Keratinocyte (primary cell): ENCODE data around the gene SLC25A15. TPM values are rescaled to one million over a fixed set of nuclear protein-coding genes. Genes with fewer than 3 reads are reported as not detected.

Experiments used
- DNase-seq: peaks from one replicate; pipeline ENCODE4 v3.0.0-alpha.2; 2011; ENCODE audit warnings: low read depth, missing footprints, low spot score
- FAIRE-seq: peaks from 2 replicates; lab custom pipeline; 2011; peaks lifted over from hg19 to GRCh38; lab: Jason Lieb, UNC
- H2AFZ ChIP-seq: 2 replicates; pipeline ENCODE4 v1.6.0; 2012; ENCODE audit warnings: low read length, control low read depth, inconsistent platforms; ENCODE audit not compliant: control insufficient read depth
- H3K27ac ChIP-seq: 2 replicates; pipeline ENCODE4 v1.5.1; 2011; ENCODE audit warnings: low read length; ENCODE audit not compliant: control insufficient read depth, insufficient read depth
- H3K27me3 ChIP-seq: 3 replicates; pipeline ENCODE4 v1.6.0; 2011; ENCODE audit warnings: low read length; ENCODE audit not compliant: control insufficient read depth, insufficient read depth; ENCODE audit errors: extremely low read depth
- H3K36me3 ChIP-seq, 2 experiments: 2 replicates in 1 of 2; 3 replicates in 1 of 2; pipeline ENCODE4 v1.5.1; 2011; ENCODE audit warnings: low read length in 2 of 2, mild to moderate bottlenecking in 1 of 2; ENCODE audit not compliant: control insufficient read depth in 2 of 2, insufficient read depth in 2 of 2; ENCODE audit errors: extremely low read depth in 1 of 2
- H3K4me1 ChIP-seq: 3 replicates; pipeline ENCODE4 v1.5.1; 2011; ENCODE audit warnings: low read length; ENCODE audit not compliant: control insufficient read depth, insufficient read depth; ENCODE audit errors: extremely low read depth
- H3K4me2 ChIP-seq: 3 replicates; pipeline ENCODE4 v1.6.0; 2011; ENCODE audit warnings: low read depth, low read length; ENCODE audit not compliant: control insufficient read depth, insufficient read depth; ENCODE audit errors: extremely low read depth
- H3K4me3 ChIP-seq, 3 experiments: fragments of 200-600 bp in 1 of 3; sonication (generic) in 1 of 3; 2 replicates in 2 of 3; 3 replicates in 1 of 3; pipeline ENCODE4 v1.5.1; 2011 to 2016; ENCODE audit warnings: low read length in 3 of 3, mild to moderate bottlenecking in 3 of 3, control low read depth in 2 of 3, inconsistent platforms in 1 of 3, low read depth in 1 of 3, mixed read lengths in 1 of 3, mixed run types in 1 of 3, moderate library complexity in 1 of 3; ENCODE audit not compliant: control insufficient read depth in 2 of 3, insufficient read depth in 2 of 3; ENCODE audit errors: extremely low read depth in 1 of 3
- H3K79me2 ChIP-seq: 2 replicates; pipeline ENCODE4 v1.6.0; 2012; ENCODE audit warnings: low read length; ENCODE audit not compliant: control insufficient read depth, insufficient read depth
- H3K9ac ChIP-seq: 3 replicates; pipeline ENCODE4 v1.6.0; 2011; ENCODE audit warnings: low read length; ENCODE audit not compliant: control insufficient read depth, insufficient read depth; ENCODE audit errors: extremely low read depth
- H3K9me1 ChIP-seq: 3 replicates; pipeline ENCODE4 v1.6.0; 2011; ENCODE audit warnings: low read length; ENCODE audit not compliant: control insufficient read depth, insufficient read depth; ENCODE audit errors: extremely low read depth
- H3K9me3 ChIP-seq: 2 replicates; pipeline ENCODE4 v1.5.1; 2012; ENCODE audit warnings: low read depth, low read length; ENCODE audit not compliant: control insufficient read depth
- H4K20me1 ChIP-seq: 3 replicates; pipeline ENCODE4 v1.6.0; 2011; ENCODE audit warnings: low read length; ENCODE audit not compliant: control insufficient read depth, insufficient read depth; ENCODE audit errors: extremely low read depth
- CTCF ChIP-seq, 3 experiments: IDR thresholded peaks in 1 of 3; conservative IDR thresholded peaks in 1 of 3; optimal IDR thresholded peaks in 1 of 3; 2 replicates in 2 of 3; 3 replicates in 1 of 3; pipeline versions ENCODE3 to v1.5.1; 2011; ENCODE audit warnings: low read length in 3 of 3, mild to moderate bottlenecking in 3 of 3, moderate library complexity in 2 of 3, control low read depth in 1 of 3, inconsistent platforms in 1 of 3; ENCODE audit not compliant: insufficient read depth in 2 of 3; ENCODE audit errors: extremely low read depth in 1 of 3
- EZH2 ChIP-seq: IDR thresholded peaks from one replicate; pipeline ENCODE4 v1.6.1; 2012; ENCODE audit warnings: inconsistent platforms, mild to moderate bottlenecking, low read length, moderate library complexity
- dilution Hi-C: fragments of 300-500 bp; cut with MboI; formaldehyde crosslinking; loops from one replicate; pipeline ENCODE4 v1.7.0; 2020; ENCODE audit warnings: low sequenced_read_pairs; ENCODE audit not compliant: extremely low pct_ligation_motif_present
- polyA plus RNA-seq, 5 experiments: library from polyadenylated mRNA; depleted of rRNA in 3 of 5; stranded (reverse) in 3 of 5; stranded (forward) in 1 of 5; unstranded in 1 of 5; fragments of >200 nt; gene quantifications; 1 replicate in 1 of 5; 2 replicates in 3 of 5; 3 replicates in 1 of 5; pipeline versions ENCODE4 v1.2.1 to v1.2.3, GENCODE V29; 2011 to 2012; ENCODE audit warnings: missing spikeins in 2 of 5, low read depth in 1 of 5, low replicate concordance in 1 of 5

Gene SLC25A15
- polyA plus RNA-seq, 1 donor (not counting 4 experiments of a cell fraction or from before 2014, with no cell fraction given) = 13.1 TPM

GRCh38 chr13:40812102-40812501 is 22.7 kb downstream of the SLC25A15 start:
- no peak overlapping the region for H2AFZ ChIP-seq
- H3K9me1 ChIP-seq = no peaks in the 10 kb centered on the region
- H3K27me3 ChIP-seq = no peaks in the 10 kb centered on the region
- no peaks in the 10 kb centered on the region for H3K79me2 ChIP-seq
- peaks cover 4% of the 10 kb centered on the region in 2 experiments for H3K36me3 ChIP-seq
- no peak for FAIRE-seq
- no peaks in the 10 kb centered on the region for H4K20me1 ChIP-seq
- no peaks in the 10 kb centered on the region for H3K4me1 ChIP-seq
- H3K4me2 ChIP-seq = no peak overlapping the region
- no peak overlapping the region for H3K27ac ChIP-seq
- TF ChIP-seq CTCF (optimal IDR thresholded peaks at IDR 0.05 in 1 of 3, IDR thresholded peaks at IDR 0.05 in 1 of 3, conservative IDR thresholded peaks at IDR 0.05 in 1 of 3; ENCODE audit: extremely low read depth in 1 of 3, insufficient read depth in 2 of 3, low read length in 3 of 3) (no peak), EZH2 (no peak)
- H3K9me3 ChIP-seq = no peaks in the 10 kb centered on the region
- H3K9ac ChIP-seq = no peak overlapping the region
- dilution Hi-C loops = no loop called here
- no peak for DNase-seq
- no peak overlapping the region for H3K4me3 ChIP-seq

- no peak for FAIRE-seq
These were observed 23.5 kb downstream of the SLC25A15 start for GRCh38 chr13:40812724-40813445.

More at GRCh38 chr13:40812724-40813445, 23.5 kb downstream of the SLC25A15 start:
- no peaks in the 10 kb centered on the region for H3K9me3 ChIP-seq
- H3K27ac ChIP-seq = no peak overlapping the region
- H3K4me2 ChIP-seq = no peak overlapping the region
- H3K27me3 ChIP-seq = no peaks in the 10 kb centered on the region
- TF ChIP-seq EZH2 = no peak
- no peak for TF ChIP-seq CTCF (optimal IDR thresholded peaks at IDR 0.05 in 1 of 3, IDR thresholded peaks at IDR 0.05 in 1 of 3, conservative IDR thresholded peaks at IDR 0.05 in 1 of 3; ENCODE audit: extremely low read depth in 1 of 3, insufficient read depth in 2 of 3, low read length in 3 of 3)
- H3K36me3 ChIP-seq = peaks cover 4% of the 10 kb centered on the region in 2 experiments
- no peaks in the 10 kb centered on the region for H3K9me1 ChIP-seq
- peak; percentile 19 for DNase-seq
- no peaks in the 10 kb centered on the region for H3K79me2 ChIP-seq
- H3K4me1 ChIP-seq = no peaks in the 10 kb centered on the region
- H3K9ac ChIP-seq = no peak overlapping the region
- H3K4me3 ChIP-seq = no peak overlapping the region
- H2AFZ ChIP-seq = no peak overlapping the region
- no peaks in the 10 kb centered on the region for H4K20me1 ChIP-seq
- dilution Hi-C loops = no loop called here
